Measurements from ENCODE around the gene EXD3. TPM values are rescaled to one million over a fixed set of nuclear protein-coding genes. Genes with fewer than 3 reads are reported as not detected.

Gene EXD3
- total and polyA plus RNA-seq, 2 of the 4 experiments (the other 2 are of a cell fraction): 1.1 to 7.4 TPM

GRCh38 chr9:137462396-137462985 lies 39.5 kb upstream of the EXD3 start:
- Histone ChIP-seq H4K20me1 (ENCODE audit: insufficient read depth, low read length) (peaks cover 9% of the 10 kb centered on the region; the same call in 1 of the 2 replicates), H2AK5ac (ENCODE audit: low read depth, low read length) (no peak overlapping the region), H4K91ac (ENCODE audit: insufficient read depth, low read depth, low read length) (no peak overlapping the region), H3K9ac (ENCODE audit: low read depth, low read length) (no peak overlapping the region), H3K4me3 (ENCODE audit: insufficient read depth, low read depth, low read length) (no peak overlapping the region), H2AK9ac (replicated peaks; ENCODE audit: low read depth, low read length, poor library complexity) (peak overlapping the region; percentile 28), H2BK5ac (ENCODE audit: low read depth, low read length, poor library complexity, severe bottlenecking) (no peak overlapping the region), H3K9me3 (ENCODE audit: control insufficient read depth, insufficient read depth, low read length) (no peaks in the 10 kb centered on the region), H4K8ac (ENCODE audit: low read depth in 2 of 2, low read length in 2 of 2) (no peak overlapping the region), H2AFZ (replicated peaks; ENCODE audit: low read length, poor library complexity) (no peak overlapping the region), H3K14ac (replicated peaks; ENCODE audit: low read depth, low read length) (no peak overlapping the region), H3K4me2 (ENCODE audit: low read depth, low read length) (no peak overlapping the region), H2BK120ac (ENCODE audit: low read depth, low read length) (no peak overlapping the region), H3K27ac (ENCODE audit: insufficient read depth, low read length) (no peak overlapping the region), H3K23ac (ENCODE audit: low read depth, low read length) (no peak overlapping the region), H4K5ac (ENCODE audit: low read depth, low read length) (no peak overlapping the region), H3K18ac (ENCODE audit: low read depth, low read length) (no peak overlapping the region), H3K79me1 (ENCODE audit: low read depth in 1 of 2, low read length in 2 of 2) (peaks cover 3 to 11% of the 10 kb centered on the region in 2 experiments; a peak in 3 of 4 replicates), H3K9me1 (ENCODE audit: insufficient read depth, low read length) (no peaks in the 10 kb centered on the region), H2BK15ac (ENCODE audit: low read depth, low read length) (no peak overlapping the region), H2BK20ac (ENCODE audit: low read depth, low read length) (no peak overlapping the region), H3K4ac (ENCODE audit: low read depth, low read length) (no peak overlapping the region), H3K36me3 (ENCODE audit: control insufficient read depth, insufficient read depth, low read length) (no peaks in the 10 kb centered on the region; the same call in 1 of the 2 replicates), H3K27me3 (ENCODE audit: control insufficient read depth, insufficient read depth, low read length) (peaks cover 2% of the 10 kb centered on the region; the same call in 1 of the 2 replicates), H3K4me1 (ENCODE audit: control insufficient read depth, insufficient read depth, low read length) (peaks cover 10% of the 10 kb centered on the region), H3K56ac (ENCODE audit: extremely low read depth, insufficient read depth, low read length) (no peak overlapping the region)
- DNase-seq (no peak), ATAC-seq (ENCODE audit: low read depth) (no peak)
- no peak for TF ChIP-seq RCOR1 (IDR thresholded peaks at IDR 0.05; ENCODE audit: insufficient replicate concordance, low read length)
- TF ChIP-seq MAFK (IDR thresholded peaks at IDR 0.05; ENCODE audit: low read depth, low read length): no peak
- in situ Hi-C loops (cut with MboI; ENCODE audit: low sequenced_read_pairs) (no loop called here), dilution Hi-C loops (cut with HindIII; ENCODE audit: low sequenced_read_pairs, unreplicated experiment) (no loop called here), intact Hi-C loops (cut with micrococcal nuclease) (no loop called here)
- WGBS, 2 experiments (ENCODE audit: extremely low coverage in 2 of 2, insufficient read length in 1 of 2): 98% methylated on average over 7 of the region's 25 CpGs; no CpG with 5 or more reads in 1 of the 2 experiments
- BruUV-seq (replicated peaks): no TSS peak
- POLR2A ChIA-PET (ENCODE audit: unreplicated experiment): no interaction called here
- CTCF ChIA-PET: no interaction called here

All from IMR-90 (cell line).